Activated B cell treated with CpG ODN at 0.5 μM for 24 hours (primary cell): ENCODE measurements around the gene PLCH2. TPM values are rescaled to one million over a fixed set of nuclear protein-coding genes. Genes with fewer than 3 reads are reported as not detected.

Experiments used
- ATAC-seq: fragments of 200-7000 bp; cut with Tn5 transposase; one replicate; pipeline ENCODE4 v1.10.0; 2021; ENCODE audit warnings: low read depth, mild to moderate bottlenecking, moderate library complexity
- CTCF ChIA-PET: fragments of 350-600 bp; sonication (Branson Sonifier 250); formaldehyde crosslinking; loops from one replicate; lab custom pipeline; 2021; ENCODE audit warnings: antibody characterized with exemption; lab: Charles Lee
- POLR2A ChIA-PET: fragments of 350-600 bp; sonication (Branson Sonifier 250); formaldehyde crosslinking; loops from one replicate; lab custom pipeline; 2021; ENCODE audit warnings: antibody characterized with exemption; lab: Charles Lee
- DNase-seq: peaks from one replicate; pipeline ENCODE4 v3.0.0; 2022
- H3K27ac Mint-ChIP-seq: one replicate; pipeline ENCODE4 v1.8.0; 2020; ENCODE audit warnings: mixed read lengths
- H3K27me3 Mint-ChIP-seq: one replicate; pipeline ENCODE4 v1.8.0; 2021; ENCODE audit warnings: mixed read lengths
- H3K36me3 Mint-ChIP-seq: one replicate; pipeline ENCODE4 v1.8.0; 2021; ENCODE audit warnings: low read depth, mixed read lengths
- H3K4me1 Mint-ChIP-seq: one replicate; pipeline ENCODE4 v1.8.0; 2021; ENCODE audit warnings: mixed read lengths
- H3K4me3 Mint-ChIP-seq: one replicate; pipeline ENCODE4 v1.8.0; 2020; ENCODE audit warnings: mild to moderate bottlenecking, mixed read lengths
- H3K9me3 Mint-ChIP-seq: one replicate; pipeline ENCODE4 v1.8.0; 2020; ENCODE audit warnings: mixed read lengths
- intact Hi-C: fragments of 100-400 bp; cut with micrococcal nuclease; formaldehyde crosslinking; loops from one replicate; pipeline ENCODE4 v1.15.1; 2024
- total RNA-seq: library from RNA; stranded (reverse); gene quantifications from 2 replicates; pipeline ENCODE4 v1.2.3, GENCODE V29; 2022
- TF ChIP-seq, protein P1 (sequence below): fragments of 200-600 bp; IDR thresholded peaks from one replicate; pipeline ENCODE4 v1.8.0; 2022; ENCODE audit warnings: antibody characterized with exemption, mild to moderate bottlenecking

Gene PLCH2
- total RNA-seq, 1 donor from 2014 or later = 6.1 TPM

DNA sequence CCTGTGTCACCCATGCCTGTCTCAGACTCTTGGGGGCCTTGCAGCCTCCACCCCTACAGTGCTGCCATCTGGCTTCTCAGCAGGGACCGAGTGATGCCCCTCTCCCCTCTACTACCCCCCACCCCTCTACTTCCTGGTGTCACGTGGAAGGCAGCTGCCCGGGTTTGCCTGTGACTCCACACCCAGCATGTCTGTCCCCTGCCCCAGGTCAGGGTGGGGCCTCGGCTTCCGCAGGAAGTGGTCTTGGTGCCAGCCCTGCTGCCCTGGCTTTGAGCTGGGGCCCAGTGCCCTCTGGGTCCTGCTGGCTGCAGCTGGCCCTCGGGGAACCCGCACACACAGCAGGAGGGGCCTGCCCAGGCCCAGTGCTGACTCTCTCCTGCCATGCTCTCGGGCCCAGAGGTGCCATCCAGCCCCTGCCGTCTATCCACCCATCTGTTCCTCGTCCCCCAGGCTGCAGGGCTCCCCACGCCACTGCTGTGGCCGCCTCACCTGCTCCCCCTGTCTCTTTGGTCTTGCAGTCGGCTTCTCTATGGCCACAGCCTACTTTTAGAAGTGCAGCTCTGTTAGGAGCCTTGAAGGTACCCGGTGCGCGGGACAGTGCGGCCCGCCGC is 24.0 kb downstream of the PLCH2 start:
- POLR2A ChIA-PET = interaction anchor here (0.7 to 1.4 kb wide), 2 partner anchors 27 to 1307 kb away, joined by 3 to 4 read pairs; partner anchors contain the start of gene PANK4
- CTCF ChIA-PET = no interaction called here
- intact Hi-C loops = no loop called here
- Mint-ChIP-seq H3K4me3 (peak overlapping the region; percentile 28), H3K27ac (no peak overlapping the region), H3K9me3 (no peaks in the 10 kb centered on the region), H3K27me3 (no peaks in the 10 kb centered on the region), H3K4me1 (peaks cover 54% of the 10 kb centered on the region), H3K36me3 (no peaks in the 10 kb centered on the region)
- no peak for DNase-seq
- peak; percentile 3 for ATAC-seq
- TF ChIP-seq, protein P1, sequence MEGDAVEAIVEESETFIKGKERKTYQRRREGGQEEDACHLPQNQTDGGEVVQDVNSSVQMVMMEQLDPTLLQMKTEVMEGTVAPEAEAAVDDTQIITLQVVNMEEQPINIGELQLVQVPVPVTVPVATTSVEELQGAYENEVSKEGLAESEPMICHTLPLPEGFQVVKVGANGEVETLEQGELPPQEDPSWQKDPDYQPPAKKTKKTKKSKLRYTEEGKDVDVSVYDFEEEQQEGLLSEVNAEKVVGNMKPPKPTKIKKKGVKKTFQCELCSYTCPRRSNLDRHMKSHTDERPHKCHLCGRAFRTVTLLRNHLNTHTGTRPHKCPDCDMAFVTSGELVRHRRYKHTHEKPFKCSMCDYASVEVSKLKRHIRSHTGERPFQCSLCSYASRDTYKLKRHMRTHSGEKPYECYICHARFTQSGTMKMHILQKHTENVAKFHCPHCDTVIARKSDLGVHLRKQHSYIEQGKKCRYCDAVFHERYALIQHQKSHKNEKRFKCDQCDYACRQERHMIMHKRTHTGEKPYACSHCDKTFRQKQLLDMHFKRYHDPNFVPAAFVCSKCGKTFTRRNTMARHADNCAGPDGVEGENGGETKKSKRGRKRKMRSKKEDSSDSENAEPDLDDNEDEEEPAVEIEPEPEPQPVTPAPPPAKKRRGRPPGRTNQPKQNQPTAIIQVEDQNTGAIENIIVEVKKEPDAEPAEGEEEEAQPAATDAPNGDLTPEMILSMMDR = no peak

DNA sequence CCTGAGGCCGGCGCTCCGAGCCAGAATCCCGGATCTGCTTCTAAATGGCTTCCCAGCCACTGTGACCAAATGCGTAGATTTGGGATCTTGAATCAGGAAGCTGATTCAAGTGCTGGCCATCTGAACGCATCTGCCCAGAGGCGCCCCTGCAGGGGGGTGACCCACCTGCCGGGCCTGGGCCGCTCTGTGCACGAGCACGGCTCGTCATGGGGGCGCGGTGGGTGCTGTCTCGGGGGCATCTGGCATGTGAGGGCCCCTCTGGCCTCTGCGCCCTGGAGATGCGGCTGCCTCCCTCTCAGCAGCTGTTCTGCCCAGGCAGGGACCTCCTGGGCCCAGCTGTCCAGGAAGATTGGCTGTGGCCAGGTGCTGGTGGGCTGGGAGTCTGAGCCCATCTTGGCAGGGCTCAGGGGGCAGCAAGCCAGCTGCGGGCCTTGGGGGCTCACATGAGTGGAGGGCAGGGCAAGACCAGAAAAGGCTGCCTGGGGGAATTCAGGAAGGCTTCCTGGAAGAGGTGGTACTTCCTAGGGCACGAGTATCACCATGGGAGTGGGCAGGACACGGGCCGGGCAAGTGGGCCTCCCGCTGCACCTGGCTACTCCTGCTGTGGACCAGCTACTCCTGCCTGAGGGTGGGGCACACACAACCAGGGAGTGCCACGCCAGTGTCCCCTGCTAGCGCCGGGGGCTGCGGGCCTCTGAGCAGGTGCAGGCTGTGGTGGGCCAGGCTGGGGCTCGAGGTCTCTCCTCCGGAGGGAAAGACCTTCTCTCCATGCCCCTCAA is 25.1 kb downstream of the PLCH2 start:
- intact Hi-C loops = no loop called here
- ATAC-seq (no peak), DNase-seq (no peak)
- ChIA-PET POLR2A (no interaction called here), CTCF (no interaction called here)
- Mint-ChIP-seq H3K4me3 (no peak overlapping the region), H3K27ac (no peak overlapping the region), H3K36me3 (no peaks in the 10 kb centered on the region), H3K9me3 (no peaks in the 10 kb centered on the region), H3K4me1 (peaks cover 46% of the 10 kb centered on the region), H3K27me3 (no peaks in the 10 kb centered on the region)
- TF ChIP-seq, protein P1 = no peak

DNA sequence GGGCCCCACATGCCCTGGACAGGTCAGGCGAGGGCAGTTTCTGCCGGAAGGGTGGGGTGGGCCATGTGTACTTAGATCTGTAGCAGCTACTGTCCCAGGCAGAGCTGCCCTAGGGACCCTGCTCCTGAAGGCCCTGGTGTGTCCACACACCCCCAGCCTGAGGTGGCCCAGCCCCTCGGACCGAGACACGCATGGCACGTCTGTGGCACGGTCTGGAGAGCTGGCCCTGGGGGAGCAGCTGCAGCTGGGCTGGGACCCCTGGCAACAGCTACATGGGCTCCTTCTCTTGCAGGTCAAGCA is 25.7 kb downstream of the PLCH2 start:
- ATAC-seq (no peak), DNase-seq (no peak)
- Mint-ChIP-seq H3K4me1 (peaks cover 41% of the 10 kb centered on the region), H3K36me3 (no peaks in the 10 kb centered on the region), H3K27ac (no peak overlapping the region), H3K4me3 (no peak overlapping the region), H3K27me3 (no peaks in the 10 kb centered on the region), H3K9me3 (no peaks in the 10 kb centered on the region)
- ChIA-PET CTCF (no interaction called here), POLR2A (no interaction called here)
- TF ChIP-seq, protein P1 = no peak
- intact Hi-C loops = no loop called here

DNA sequence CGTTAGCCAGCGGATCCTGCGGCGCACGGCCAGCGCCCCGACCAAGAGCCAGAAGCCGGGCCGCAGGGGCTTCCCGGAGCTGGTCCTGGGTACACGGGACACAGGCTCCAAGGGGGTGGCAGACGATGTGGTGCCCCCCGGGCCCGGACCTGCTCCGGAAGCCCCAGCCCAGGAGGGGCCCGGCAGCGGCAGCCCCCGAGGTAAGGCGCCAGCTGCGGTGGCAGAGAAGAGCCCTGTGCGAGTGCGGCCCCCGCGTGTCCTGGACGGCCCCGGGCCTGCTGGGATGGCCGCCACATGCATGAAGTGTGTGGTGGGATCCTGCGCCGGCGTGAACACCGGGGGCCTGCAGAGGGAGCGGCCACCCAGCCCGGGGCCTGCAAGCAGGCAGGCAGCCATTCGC is 26.1 kb downstream of the PLCH2 start:
- DNase-seq (no peak), ATAC-seq (no peak)
- Mint-ChIP-seq H3K27me3 (no peaks in the 10 kb centered on the region), H3K4me1 (peaks cover 36% of the 10 kb centered on the region), H3K4me3 (no peak overlapping the region), H3K27ac (no peak overlapping the region), H3K36me3 (no peaks in the 10 kb centered on the region), H3K9me3 (no peaks in the 10 kb centered on the region)
- intact Hi-C loops = no loop called here
- CTCF ChIA-PET = no interaction called here
- TF ChIP-seq, protein P1 = no peak
- POLR2A ChIA-PET = no interaction called here

DNA sequence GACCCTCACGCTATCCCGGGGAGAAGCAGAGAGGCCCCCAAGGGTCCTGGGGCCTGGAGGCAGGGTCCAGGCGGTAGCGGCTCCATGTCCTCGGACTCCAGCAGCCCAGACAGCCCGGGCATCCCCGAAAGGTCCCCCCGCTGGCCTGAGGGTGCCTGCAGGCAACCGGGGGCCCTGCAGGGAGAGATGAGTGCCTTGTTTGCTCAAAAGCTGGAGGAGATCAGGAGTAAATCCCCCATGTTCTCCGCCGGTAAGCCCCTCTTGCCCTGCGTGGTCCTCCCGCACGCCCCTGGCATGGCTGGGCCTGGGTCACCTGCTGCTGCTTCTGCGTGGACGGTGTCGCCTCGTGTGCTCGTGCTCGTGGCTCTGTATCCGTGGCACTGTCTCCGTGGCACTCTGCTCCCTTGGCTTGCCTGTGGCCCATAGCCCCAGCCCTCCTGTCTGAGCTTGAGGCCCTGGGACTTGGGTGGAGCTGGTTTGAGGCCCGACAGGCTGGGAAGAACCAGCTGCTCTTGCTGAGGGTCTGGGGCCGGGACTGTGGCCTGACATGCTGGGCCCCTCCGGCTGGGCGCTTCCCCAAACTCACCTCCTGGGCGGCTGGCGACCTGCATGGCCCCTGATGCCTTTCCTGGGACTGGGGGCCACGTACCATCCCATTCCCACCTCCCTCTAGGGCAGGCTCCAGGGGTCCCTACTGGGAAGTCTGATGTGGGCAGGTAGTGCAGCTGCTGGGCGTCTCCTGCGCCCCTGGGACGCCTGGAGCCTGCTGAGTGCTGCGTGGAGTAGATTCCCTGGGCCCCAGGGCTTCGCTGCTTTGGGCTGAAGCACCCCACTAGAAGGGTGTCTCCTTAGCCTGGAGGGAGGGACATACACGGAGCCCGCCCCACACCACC is 26.8 kb downstream of the PLCH2 start:
- Mint-ChIP-seq H3K27ac (no peak overlapping the region), H3K9me3 (no peaks in the 10 kb centered on the region), H3K4me3 (no peak overlapping the region), H3K36me3 (no peaks in the 10 kb centered on the region), H3K27me3 (no peaks in the 10 kb centered on the region), H3K4me1 (peaks cover 29% of the 10 kb centered on the region)
- DNase-seq (no peak), ATAC-seq (no peak)
- ChIA-PET CTCF (no interaction called here), POLR2A (no interaction called here)
- intact Hi-C loops = no loop called here
- TF ChIP-seq, protein P1 = no peak
